OCI-LY3 (cell line): ENCODE measurements around the gene ZFYVE21.

Experiments
- H2AFZ ChIP-seq: fragments of 200-600, 300-600 bp; shearing (Covaris generic); 2 replicates; pipeline ENCODE4 v1.6.0; 2014; ENCODE audit warnings: antibody characterized with exemption, low read depth, low read length
- H3K27ac ChIP-seq: fragments of 200-600, 300-600 bp; sonication (generic); 2 replicates; pipeline ENCODE4 v1.5.1; 2014; ENCODE audit warnings: mild to moderate bottlenecking, low read length, moderate library complexity, mixed read lengths
- H3K27me3 ChIP-seq: fragments of 200-600, 300-600 bp; sonication (generic); 2 replicates; pipeline ENCODE4 v1.6.1; 2014; ENCODE audit warnings: low read depth, low read length, mixed read lengths
- H3K36me3 ChIP-seq: fragments of 200-600, 300-600 bp; sonication (generic); replicated peaks from 2 replicates; pipeline ENCODE3; 2014; ENCODE audit warnings: low read depth, low read length, mixed read lengths
- H3K4me1 ChIP-seq: fragments of 300-600, 200-600 bp; sonication (generic); 2 replicates; pipeline ENCODE4 v1.6.1; 2014; ENCODE audit warnings: low read length, mixed read lengths
- H3K4me2 ChIP-seq: fragments of 200-600, 300-600 bp; sonication (generic); 2 replicates; pipeline ENCODE4 v1.6.1; 2014; ENCODE audit warnings: low read length, mixed read lengths
- H3K4me3 ChIP-seq: fragments of 300-600, 200-600 bp; sonication (generic); 2 replicates; pipeline ENCODE4 v1.5.1; 2014; ENCODE audit warnings: antibody characterized with exemption, mild to moderate bottlenecking, low read length, moderate library complexity
- H3K79me2 ChIP-seq: fragments of 300-600, 200-600 bp; shearing (Covaris generic); 2 replicates; pipeline ENCODE4 v1.6.1; 2014; ENCODE audit warnings: mild to moderate bottlenecking, low read length, mixed read lengths
- H3K9ac ChIP-seq: fragments of 300-600, 200-600 bp; shearing (Covaris generic); 2 replicates; pipeline ENCODE4 v1.6.0; 2014; ENCODE audit warnings: mild to moderate bottlenecking, low read length, moderate library complexity
- H3K9me3 ChIP-seq: fragments of 200-600, 300-600 bp; shearing (Covaris generic); 2 replicates; pipeline ENCODE4 v1.6.1; 2014; ENCODE audit warnings: low read length, mixed read lengths; ENCODE audit not compliant: insufficient read depth
- H4K20me1 ChIP-seq: fragments of 200-600, 300-600 bp; sonication (generic); 2 replicates; pipeline ENCODE4 v1.6.1; 2016; ENCODE audit warnings: low read length, mixed read lengths; ENCODE audit not compliant: insufficient read depth
- EZH2phosphoT487 ChIP-seq: fragments of 200-600 bp; shearing (Covaris generic); IDR thresholded peaks from 2 replicates; pipeline ENCODE4 v1.6.1; 2018; ENCODE audit warnings: antibody characterized with exemption, mixed run types, low read depth
- TF ChIP-seq, protein P1 (sequence below): fragments of 200-600, 300-600 bp; sonication (generic); IDR thresholded peaks from 2 replicates; pipeline ENCODE4 v1.5.1; 2014; ENCODE audit warnings: antibody characterized with exemption, low read length, low read depth

The ZFYVE21 gene

DNA sequence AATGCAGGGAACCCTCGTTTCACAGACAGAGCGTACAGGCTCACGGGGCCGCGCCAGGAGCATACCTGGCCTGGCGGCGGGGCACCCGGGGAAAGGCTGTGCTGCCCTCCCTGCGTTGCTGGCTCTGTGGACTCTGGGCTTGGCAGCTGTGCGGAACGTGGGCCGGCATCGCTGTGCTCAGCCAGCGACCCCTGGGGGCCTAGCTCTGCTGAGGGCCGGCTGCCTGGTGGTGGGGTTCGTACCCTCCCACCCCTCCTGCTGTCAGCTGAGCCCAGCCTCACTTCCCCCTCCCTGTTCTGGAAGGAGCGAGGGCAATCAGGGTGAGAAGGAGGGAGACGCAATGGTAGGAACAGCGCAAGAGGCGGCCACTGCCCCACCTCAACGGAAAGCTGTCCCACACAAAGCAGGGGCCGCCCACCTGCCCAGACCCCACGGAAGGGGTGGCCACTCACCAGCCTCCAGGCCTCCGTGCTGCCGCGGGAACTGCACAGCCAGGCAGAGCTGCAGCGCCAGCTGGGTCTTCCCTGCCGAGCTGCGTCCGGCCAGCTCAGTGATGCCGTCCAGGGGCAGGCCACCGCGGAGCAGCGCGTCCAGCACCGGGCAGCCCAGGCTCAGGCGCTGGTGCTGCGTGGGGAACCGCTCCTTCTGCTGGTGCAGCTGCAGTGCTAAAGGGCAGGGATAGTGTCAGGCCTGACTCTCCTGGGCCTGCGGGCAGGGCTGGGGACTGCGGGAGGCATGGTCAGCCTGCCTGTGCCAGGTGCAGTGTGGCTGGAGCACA, 8.9 kb upstream of the ZFYVE21 start:
- Histone ChIP-seq H3K27ac (no peak overlapping the region), H3K4me2 (no peak overlapping the region), H3K36me3 (peaks cover 66% of the 10 kb centered on the region), H2AFZ (no peak overlapping the region), H3K4me1 (peaks cover 11% of the 10 kb centered on the region), H3K27me3 (no peaks in the 10 kb centered on the region), H3K9ac (no peak overlapping the region), H3K79me2 (no peaks in the 10 kb centered on the region; the same call in 1 of the 2 replicates), H4K20me1 (peaks cover 7% of the 10 kb centered on the region), H3K9me3 (no peaks in the 10 kb centered on the region), H3K4me3 (no peak overlapping the region)
- TF ChIP-seq, protein P1, sequence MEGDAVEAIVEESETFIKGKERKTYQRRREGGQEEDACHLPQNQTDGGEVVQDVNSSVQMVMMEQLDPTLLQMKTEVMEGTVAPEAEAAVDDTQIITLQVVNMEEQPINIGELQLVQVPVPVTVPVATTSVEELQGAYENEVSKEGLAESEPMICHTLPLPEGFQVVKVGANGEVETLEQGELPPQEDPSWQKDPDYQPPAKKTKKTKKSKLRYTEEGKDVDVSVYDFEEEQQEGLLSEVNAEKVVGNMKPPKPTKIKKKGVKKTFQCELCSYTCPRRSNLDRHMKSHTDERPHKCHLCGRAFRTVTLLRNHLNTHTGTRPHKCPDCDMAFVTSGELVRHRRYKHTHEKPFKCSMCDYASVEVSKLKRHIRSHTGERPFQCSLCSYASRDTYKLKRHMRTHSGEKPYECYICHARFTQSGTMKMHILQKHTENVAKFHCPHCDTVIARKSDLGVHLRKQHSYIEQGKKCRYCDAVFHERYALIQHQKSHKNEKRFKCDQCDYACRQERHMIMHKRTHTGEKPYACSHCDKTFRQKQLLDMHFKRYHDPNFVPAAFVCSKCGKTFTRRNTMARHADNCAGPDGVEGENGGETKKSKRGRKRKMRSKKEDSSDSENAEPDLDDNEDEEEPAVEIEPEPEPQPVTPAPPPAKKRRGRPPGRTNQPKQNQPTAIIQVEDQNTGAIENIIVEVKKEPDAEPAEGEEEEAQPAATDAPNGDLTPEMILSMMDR: no peak
- no peak for TF ChIP-seq EZH2phosphoT487

DNA sequence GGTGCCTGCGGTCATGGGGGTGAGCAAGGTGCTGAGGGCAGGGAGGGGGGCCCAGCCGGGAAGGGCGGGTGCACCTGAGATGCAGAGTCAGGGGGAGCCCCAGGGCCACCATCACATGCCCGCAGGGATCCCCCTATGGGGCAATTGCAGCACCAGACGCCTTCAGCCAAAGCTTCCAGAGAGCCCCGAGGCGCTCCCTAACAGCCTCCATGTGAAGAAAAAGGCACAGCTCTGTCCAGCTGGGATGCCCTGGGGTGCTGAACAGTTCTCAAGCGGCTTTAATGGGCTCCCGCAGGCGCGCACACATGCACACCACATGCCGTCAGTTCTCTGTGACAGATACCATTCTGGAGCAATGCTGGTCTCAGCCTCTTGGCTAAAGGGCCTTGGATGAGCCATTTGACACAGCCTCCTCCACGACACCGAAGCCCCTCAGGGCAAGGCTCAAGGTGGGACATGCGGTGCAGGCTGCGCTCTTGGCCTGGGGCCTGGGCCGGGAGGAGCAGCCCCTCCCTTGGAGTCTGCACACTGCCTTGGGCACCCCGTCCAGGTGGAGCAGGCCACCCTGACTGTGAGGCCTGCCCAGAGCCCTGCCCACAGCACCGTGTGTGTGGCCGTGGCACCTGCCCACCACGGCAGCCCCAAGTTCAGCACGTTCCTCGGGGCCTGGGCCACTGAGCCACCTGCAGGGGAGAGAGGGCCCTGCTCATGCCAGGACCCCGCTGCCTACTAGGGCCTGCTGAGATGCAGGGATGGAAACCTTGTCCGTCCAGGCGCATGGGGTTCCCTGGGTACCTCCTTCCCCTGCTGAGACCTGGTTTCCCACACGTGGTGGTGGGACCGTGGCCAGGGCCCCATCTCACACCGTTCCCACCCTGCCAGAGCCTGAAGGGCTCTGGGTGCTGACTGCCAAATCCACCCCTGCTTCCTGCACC, 8.0 kb upstream of the ZFYVE21 start:
- no peaks in the 10 kb centered on the region for H3K27me3 ChIP-seq
- peaks cover 7% of the 10 kb centered on the region for H3K79me2 ChIP-seq
- H3K4me2 ChIP-seq: no peak overlapping the region
- H4K20me1 ChIP-seq: no peaks in the 10 kb centered on the region; the same call in none of the 2 replicates
- H3K4me1 ChIP-seq: peaks cover 2% of the 10 kb centered on the region; the same call in 1 of the 2 replicates
- no peak overlapping the region for H3K9ac ChIP-seq
- peaks cover 59% of the 10 kb centered on the region for H3K36me3 ChIP-seq
- TF ChIP-seq, protein P1: no peak
- TF ChIP-seq EZH2phosphoT487: no peak
- no peak overlapping the region for H3K27ac ChIP-seq
- no peak overlapping the region for H3K4me3 ChIP-seq
- no peak overlapping the region for H2AFZ ChIP-seq
- no peaks in the 10 kb centered on the region for H3K9me3 ChIP-seq

DNA sequence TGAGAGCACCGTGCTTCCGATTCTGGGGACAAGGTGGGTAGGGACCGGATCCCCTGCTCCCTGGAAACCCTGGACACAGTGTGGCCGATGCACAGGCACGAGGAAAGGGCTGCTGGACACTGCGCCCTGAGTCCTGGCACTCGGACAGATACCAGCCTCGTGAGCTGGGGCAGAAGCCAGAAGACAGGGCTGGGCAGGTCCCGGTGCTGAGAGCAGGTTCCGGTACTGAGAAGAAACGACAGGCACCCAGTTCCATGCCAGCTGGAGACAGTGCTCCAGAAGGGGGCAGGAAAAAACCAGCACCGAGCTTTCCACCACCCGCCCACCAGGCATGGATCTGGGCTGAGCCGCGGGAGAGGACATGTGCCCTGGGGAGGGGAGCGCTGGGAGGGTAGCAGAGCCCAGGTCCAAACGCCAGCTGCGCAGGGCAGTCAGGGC, 6.8 kb upstream of the ZFYVE21 start:
- Histone ChIP-seq H3K9me3 (no peaks in the 10 kb centered on the region), H4K20me1 (peaks cover 1% of the 10 kb centered on the region), H3K4me2 (no peak overlapping the region), H2AFZ (no peak overlapping the region), H3K4me1 (peaks cover 2% of the 10 kb centered on the region), H3K27ac (no peak overlapping the region), H3K79me2 (peaks cover 18% of the 10 kb centered on the region), H3K4me3 (no peak overlapping the region), H3K27me3 (no peaks in the 10 kb centered on the region), H3K36me3 (peaks cover 52% of the 10 kb centered on the region), H3K9ac (no peak overlapping the region)
- TF ChIP-seq, protein P1: no peak
- TF ChIP-seq EZH2phosphoT487: no peak

DNA sequence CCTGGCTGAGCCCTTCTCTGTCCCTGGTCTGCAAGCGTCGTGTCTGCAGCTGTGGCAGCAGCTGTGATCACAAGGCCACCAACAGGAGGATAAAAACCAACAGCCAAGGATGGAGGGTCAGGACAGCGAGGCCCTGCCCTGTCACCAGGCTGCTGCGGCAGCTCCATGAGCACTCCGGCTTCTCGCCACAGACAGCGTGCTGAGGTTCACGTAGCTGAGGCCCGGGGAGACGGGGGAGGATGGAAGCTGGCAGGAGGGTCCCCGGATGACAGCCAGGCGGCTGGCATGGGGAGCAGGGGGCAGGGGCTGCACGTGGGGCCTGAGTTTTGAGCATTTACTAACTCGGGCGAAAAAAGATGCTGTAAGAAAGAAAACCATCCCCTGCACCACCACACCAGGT, 5.8 kb upstream of the ZFYVE21 start:
- TF ChIP-seq, protein P1: no peak
- no peak for TF ChIP-seq EZH2phosphoT487
- H3K36me3 ChIP-seq: peaks cover 48% of the 10 kb centered on the region
- H4K20me1 ChIP-seq: peaks cover 2% of the 10 kb centered on the region
- no peaks in the 10 kb centered on the region for H3K9me3 ChIP-seq
- peaks cover 29% of the 10 kb centered on the region for H3K79me2 ChIP-seq
- no peak overlapping the region for H3K9ac ChIP-seq
- no peak overlapping the region for H2AFZ ChIP-seq
- H3K4me3 ChIP-seq: no peak overlapping the region
- H3K4me2 ChIP-seq: no peak overlapping the region
- H3K27ac ChIP-seq: no peak overlapping the region
- H3K27me3 ChIP-seq: no peaks in the 10 kb centered on the region
- H3K4me1 ChIP-seq: peaks cover 9% of the 10 kb centered on the region
